ENCODE results near the gene TOMM20.

Gene TOMM20

GRCh38 chr1:235128456-235129328, at the start of gene TOMM20 (continued):
- TF ChIP-seq ZNF148 (tag by site-specific recombination; IDR thresholded peaks at IDR 0.05; ENCODE audit: borderline replicate concordance), result no peak
- TF ChIP-seq OSR2 (tag by site-specific recombination; IDR thresholded peaks at IDR 0.05), result no peak
- no peak for TF ChIP-seq ZNF777 (tag by site-specific recombination; IDR thresholded peaks at IDR 0.05; ENCODE audit: borderline replicate concordance)
- peak; percentile 46; the same call in 1 of the 2 replicates for TF ChIP-seq SP3 (tag by site-specific recombination; IDR thresholded peaks at IDR 0.05)
- no peak for TF ChIP-seq ZNF202 (tag by site-specific recombination; IDR thresholded peaks at IDR 0.05; ENCODE audit: borderline replicate concordance)
- TF ChIP-seq ZNF623 (tag by site-specific recombination; IDR thresholded peaks at IDR 0.05), result no peak; the same call in 1 of the 2 replicates
- TF ChIP-seq, protein P1, sequence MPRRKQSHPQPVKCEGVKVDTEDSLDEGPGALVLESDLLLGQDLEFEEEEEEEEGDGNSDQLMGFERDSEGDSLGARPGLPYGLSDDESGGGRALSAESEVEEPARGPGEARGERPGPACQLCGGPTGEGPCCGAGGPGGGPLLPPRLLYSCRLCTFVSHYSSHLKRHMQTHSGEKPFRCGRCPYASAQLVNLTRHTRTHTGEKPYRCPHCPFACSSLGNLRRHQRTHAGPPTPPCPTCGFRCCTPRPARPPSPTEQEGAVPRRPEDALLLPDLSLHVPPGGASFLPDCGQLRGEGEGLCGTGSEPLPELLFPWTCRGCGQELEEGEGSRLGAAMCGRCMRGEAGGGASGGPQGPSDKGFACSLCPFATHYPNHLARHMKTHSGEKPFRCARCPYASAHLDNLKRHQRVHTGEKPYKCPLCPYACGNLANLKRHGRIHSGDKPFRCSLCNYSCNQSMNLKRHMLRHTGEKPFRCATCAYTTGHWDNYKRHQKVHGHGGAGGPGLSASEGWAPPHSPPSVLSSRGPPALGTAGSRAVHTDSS (tag by site-specific recombination; IDR thresholded peaks at IDR 0.05), result 0 out of 2 replicates have a peak, but pooled peaks have one; percentile 41
- TF ChIP-seq, protein P2, sequence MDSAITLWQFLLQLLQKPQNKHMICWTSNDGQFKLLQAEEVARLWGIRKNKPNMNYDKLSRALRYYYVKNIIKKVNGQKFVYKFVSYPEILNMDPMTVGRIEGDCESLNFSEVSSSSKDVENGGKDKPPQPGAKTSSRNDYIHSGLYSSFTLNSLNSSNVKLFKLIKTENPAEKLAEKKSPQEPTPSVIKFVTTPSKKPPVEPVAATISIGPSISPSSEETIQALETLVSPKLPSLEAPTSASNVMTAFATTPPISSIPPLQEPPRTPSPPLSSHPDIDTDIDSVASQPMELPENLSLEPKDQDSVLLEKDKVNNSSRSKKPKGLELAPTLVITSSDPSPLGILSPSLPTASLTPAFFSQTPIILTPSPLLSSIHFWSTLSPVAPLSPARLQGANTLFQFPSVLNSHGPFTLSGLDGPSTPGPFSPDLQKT (IDR thresholded peaks at IDR 0.05; ENCODE audit: borderline replicate concordance, low read depth, low read length), result no peak
- TF ChIP-seq MZF1 (tag by site-specific recombination; IDR thresholded peaks at IDR 0.05; ENCODE audit: borderline replicate concordance), result no peak
- TF ChIP-seq ZSCAN5A (tag by site-specific recombination; IDR thresholded peaks at IDR 0.05), result no peak
- TF ChIP-seq, protein P3, sequence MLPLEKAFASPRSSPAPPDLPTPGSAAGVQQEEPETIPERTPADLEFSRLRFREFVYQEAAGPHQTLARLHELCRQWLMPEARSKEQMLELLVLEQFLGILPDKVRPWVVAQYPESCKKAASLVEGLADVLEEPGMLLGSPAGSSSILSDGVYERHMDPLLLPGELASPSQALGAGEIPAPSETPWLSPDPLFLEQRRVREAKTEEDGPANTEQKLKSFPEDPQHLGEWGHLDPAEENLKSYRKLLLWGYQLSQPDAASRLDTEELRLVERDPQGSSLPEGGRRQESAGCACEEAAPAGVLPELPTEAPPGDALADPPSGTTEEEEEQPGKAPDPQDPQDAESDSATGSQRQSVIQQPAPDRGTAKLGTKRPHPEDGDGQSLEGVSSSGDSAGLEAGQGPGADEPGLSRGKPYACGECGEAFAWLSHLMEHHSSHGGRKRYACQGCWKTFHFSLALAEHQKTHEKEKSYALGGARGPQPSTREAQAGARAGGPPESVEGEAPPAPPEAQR (tag by site-specific recombination; IDR thresholded peaks at IDR 0.05), result no peak
- no peak for TF ChIP-seq ZNF837 (tag by site-specific recombination; IDR thresholded peaks at IDR 0.05)
- no peak for TF ChIP-seq ZNF530 (tag by site-specific recombination; IDR thresholded peaks at IDR 0.05; ENCODE audit: low read depth)
- TF ChIP-seq GLI4 (tag by site-specific recombination; IDR thresholded peaks at IDR 0.05), result 0 out of 2 replicates have a peak, but pooled peaks have one; percentile 29
- TF ChIP-seq ZNF747 (tag by site-specific recombination; IDR thresholded peaks at IDR 0.05), result no peak
- TF ChIP-seq, protein P4, sequence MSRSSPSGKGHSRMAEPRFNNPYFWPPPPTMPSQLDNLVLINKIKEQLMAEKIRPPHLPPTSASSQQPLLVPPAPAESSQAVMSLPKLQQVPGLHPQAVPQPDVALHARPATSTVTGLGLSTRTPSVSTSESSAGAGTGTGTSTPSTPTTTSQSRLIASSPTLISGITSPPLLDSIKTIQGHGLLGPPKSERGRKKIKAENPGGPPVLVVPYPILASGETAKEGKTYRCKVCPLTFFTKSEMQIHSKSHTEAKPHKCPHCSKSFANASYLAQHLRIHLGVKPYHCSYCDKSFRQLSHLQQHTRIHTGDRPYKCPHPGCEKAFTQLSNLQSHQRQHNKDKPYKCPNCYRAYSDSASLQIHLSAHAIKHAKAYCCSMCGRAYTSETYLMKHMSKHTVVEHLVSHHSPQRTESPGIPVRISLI (tag by site-specific recombination; IDR thresholded peaks at IDR 0.05), result peak; percentile 100
- TF ChIP-seq KLF1 (tag by site-specific recombination; IDR thresholded peaks at IDR 0.05), result peak; percentile 43
- TF ChIP-seq REPIN1 (tag by site-specific recombination; IDR thresholded peaks at IDR 0.05; ENCODE audit: low read depth), result peak; percentile 61; the same call in 1 of the 2 replicates
- peak; percentile 59; the same call in 1 of the 2 replicates for TF ChIP-seq ZNF24 (tag by site-specific recombination; IDR thresholded peaks at IDR 0.05)
- TF ChIP-seq ZNF138 (tag by site-specific recombination; IDR thresholded peaks at IDR 0.05; ENCODE audit: borderline replicate concordance), result no peak
- no peak for TF ChIP-seq ZNF521 (tag by site-specific recombination; IDR thresholded peaks at IDR 0.05)
- no peak for TF ChIP-seq ZNF366 (tag by site-specific recombination; conservative IDR thresholded peaks at IDR 0.05)
- TF ChIP-seq SCRT2 (tag by site-specific recombination; IDR thresholded peaks at IDR 0.05), result 0 out of 2 replicates have a peak, but pooled peaks have one; percentile 17
- TF ChIP-seq ZNF112 (tag by site-specific recombination; IDR thresholded peaks at IDR 0.05), result no peak
- TF ChIP-seq MEIS1 (CRISPR knock-in tag; IDR thresholded peaks at IDR 0.05; ENCODE audit: borderline replicate concordance), result no peak
- peak; percentile 65; the same call in 1 of the 2 replicates for TF ChIP-seq ZBTB20 (tag by site-specific recombination; IDR thresholded peaks at IDR 0.05)
- no peak for TF ChIP-seq ZNF548 (tag by site-specific recombination; IDR thresholded peaks at IDR 0.05)
- no peak for TF ChIP-seq GLI2 (tag by site-specific recombination; IDR thresholded peaks at IDR 0.05; ENCODE audit: borderline replicate concordance, low read depth)
- TF ChIP-seq ZNF335 (tag by site-specific recombination; conservative IDR thresholded peaks at IDR 0.05), result peak; percentile 99
- peak; percentile 81 for TF ChIP-seq GLIS2 (tag by site-specific recombination; IDR thresholded peaks at IDR 0.05)
- TF ChIP-seq ZNF146 (tag by site-specific recombination; IDR thresholded peaks at IDR 0.05), result peak; percentile 55
